Stimulated activated CD8-positive, alpha-beta memory T cell treated with anti-CD3 and anti-CD28 coated beads, Interleukin-4, amount 100 ng/mL, for 48 hours (primary cell): ENCODE results near the gene LMNTD1.
"Not testable (repeated sequence)": the region's sequence is repeated elsewhere in the genome, so short reads cannot be mapped to it uniquely, and the experiment has no call there.

Experiments
- DNase-seq: peaks from one replicate; pipeline ENCODE4 v3.0.0-alpha.2; 2020

Gene LMNTD1

DNA sequence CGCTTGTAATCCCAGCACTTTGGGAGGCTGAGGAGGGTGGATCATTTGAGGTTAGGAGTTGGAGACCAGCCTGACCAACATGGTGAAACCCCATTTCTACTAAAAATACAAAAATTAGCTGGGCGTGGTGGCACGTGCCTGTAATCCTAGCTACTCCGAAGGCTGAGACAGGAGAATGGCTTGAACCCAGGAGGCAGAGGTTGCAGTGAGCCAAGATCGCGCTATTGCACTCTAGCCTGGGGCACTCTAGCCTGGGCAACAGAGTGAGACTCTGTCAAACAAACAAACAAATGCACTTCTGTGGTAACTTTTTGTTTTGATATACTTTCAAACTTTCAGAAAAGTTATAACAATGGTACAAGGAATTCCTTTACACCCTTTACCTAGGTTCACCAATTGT, 126.3 kb downstream of the LMNTD1 start:
- not testable (repeated sequence) for DNase-seq
